ENCODE measurements around the gene CTSA. TPM values are rescaled to one million over a fixed set of nuclear protein-coding genes. Genes with fewer than 3 reads are reported as not detected.
A peak's percentile ranks its signal among the peaks of the same experiment; 100 is the strongest.

CTSA gene
- total and polyA plus RNA-seq, 9 of the 15 experiments (the other 6 are each of a cell fraction or from before 2014, with no cell fraction given): 8.8 to 61.7 (median 28.3) TPM

GRCh38 chr20:45934586-45935415, 43.7 kb downstream of the CTSA start, which contains the start of gene PCIF1:
Gene PCIF1, plus strand, starts transcription at chr20:45934683. Its CDS starts 4,317 bp downstream, at chr20:45939000.
- ATAC-seq (peak; percentile 90), DNase-seq (ENCODE audit: extremely low read depth in 1 of 4, low spot score in 3 of 4) (peak; percentile 97 to 99 (median 98)), FAIRE-seq (peak; percentile 99)
- no peaks in the 10 kb centered on the region for H3K9me1 ChIP-seq (ENCODE audit: control insufficient read depth, insufficient read depth, low read length)
- peak within 1 kb of the TSS; percentile 90 for H3K4me2 ChIP-seq (ENCODE audit: insufficient read depth, low read length)
- peaks cover 28% of the 10 kb centered on the region for H3K36me3 ChIP-seq (ENCODE audit: control insufficient read depth, insufficient read depth, low read length)
- peak within 1 kb of the TSS; percentile 99 for H3K4me3 ChIP-seq
- in situ Hi-C loops (cut with MboI) (no loop called here), intact Hi-C loops (cut with micrococcal nuclease) (loop anchor here (2.0 to 10.0 kb wide), 2 partner anchors 78 to 140 kb away; partner anchors contain the start of genes ACOT8, DNTTIP1, WFDC3 and ZSWIM3)
- ChIA-PET CTCF (ENCODE audit: low intra/inter-chr PET ratio) (no interaction called here), POLR2A (interaction anchor here (0.5 to 4.9 kb wide), 30 partner anchors 10 to 572 kb away, joined by 3 to 91 read pairs (median 4); partner anchors contain the start of genes CTSA, DNTTIP1, NEURL2 and SYS1)
- H3K79me2 ChIP-seq (ENCODE audit: control insufficient read depth, insufficient read depth, low read length): peaks cover 21% of the 10 kb centered on the region
- no peaks in the 10 kb centered on the region for H3K27me3 ChIP-seq (ENCODE audit: control insufficient read depth in 2 of 2, insufficient read depth in 2 of 2, low read length in 2 of 2)
- BruUV-seq (replicated peaks): no TSS peak
- H3K4me1 ChIP-seq (replicated peaks in 1 of 2; ENCODE audit: control insufficient read depth in 2 of 2, insufficient read depth in 2 of 2, low read length in 2 of 2): peaks cover 12 to 28% of the 10 kb centered on the region in 2 experiments; a peak in 4 of 5 replicates
- peak within 1 kb of the TSS; percentile 100 for H3K27ac ChIP-seq (ENCODE audit: extremely low read depth, low read depth, low read length)
- no peaks in the 10 kb centered on the region for H3K9me3 ChIP-seq (replicated peaks; ENCODE audit: control insufficient read depth, insufficient read depth, low read depth, low read length)
- WGBS (ENCODE audit: insufficient coverage, low coverage, missing lambda C conversion rate): under 1% methylated on average over 57 of the region's 102 CpGs
- H3K9ac ChIP-seq (ENCODE audit: insufficient read depth in 1 of 2, low read depth in 2 of 2, low read length in 2 of 2): peak within 1 kb of the TSS; percentile 100
- peak within 1 kb of the TSS; percentile 89 for H2AFZ ChIP-seq (ENCODE audit: low read depth, low read length)
- peaks cover 27% of the 10 kb centered on the region for H4K20me1 ChIP-seq (replicated peaks; ENCODE audit: control insufficient read depth, insufficient read depth, low read length)
- TF ChIP-seq XRCC3 (IDR thresholded peaks at IDR 0.05) (no peak), ZNF311 (CRISPR knock-in tag; IDR thresholded peaks at IDR 0.05) (0 out of 2 replicates have a peak, but pooled peaks have one; percentile 36), CCNT2 (IDR thresholded peaks at IDR 0.05; ENCODE audit: borderline replicate concordance, extremely low read depth, insufficient read length, low read depth, low read length) (peak; percentile 86), HMBOX1 (IDR thresholded peaks at IDR 0.05) (no peak), SP2 (IDR thresholded peaks at IDR 0.05; ENCODE audit: extremely low read depth, low read depth, low read length, poor library complexity, severe bottlenecking) (peak; percentile 59), GTF2E2 (tag; IDR thresholded peaks at IDR 0.05) (peak; percentile 93), RFX7 (CRISPR knock-in tag; IDR thresholded peaks at IDR 0.05) (no peak), PRPF4 (IDR thresholded peaks at IDR 0.05; ENCODE audit: insufficient read depth, low read depth, low read length, poor library complexity, severe bottlenecking) (peak; percentile 73), NONO (IDR thresholded peaks at IDR 0.05; ENCODE audit: low read depth in 2 of 2, low read length in 1 of 2) (peak; percentile 77 to 95; a peak in 3 of 4 replicates), ATF2 (CRISPR knock-in tag; IDR thresholded peaks at IDR 0.05) (no peak; the same call in 1 of the 2 replicates), GABPB2 (CRISPR knock-in tag; conservative IDR thresholded peaks at IDR 0.05) (no peak), ZNF764 (CRISPR knock-in tag; IDR thresholded peaks at IDR 0.05; ENCODE audit: low read depth) (no peak), RAD51 (IDR thresholded peaks at IDR 0.05; ENCODE audit: borderline replicate concordance, low read depth) (peak; percentile 86), KLF13 (tag; IDR thresholded peaks at IDR 0.05; ENCODE audit: borderline replicate concordance, low read depth) (peak; percentile 68; the same call in 1 of the 2 replicates), MTA1 (IDR thresholded peaks at IDR 0.05; ENCODE audit: borderline replicate concordance) (no peak), BRD4 (IDR thresholded peaks at IDR 0.05) (peak; percentile 93; the same call in 1 of the 2 replicates)
- TF ChIP-seq, protein P1, sequence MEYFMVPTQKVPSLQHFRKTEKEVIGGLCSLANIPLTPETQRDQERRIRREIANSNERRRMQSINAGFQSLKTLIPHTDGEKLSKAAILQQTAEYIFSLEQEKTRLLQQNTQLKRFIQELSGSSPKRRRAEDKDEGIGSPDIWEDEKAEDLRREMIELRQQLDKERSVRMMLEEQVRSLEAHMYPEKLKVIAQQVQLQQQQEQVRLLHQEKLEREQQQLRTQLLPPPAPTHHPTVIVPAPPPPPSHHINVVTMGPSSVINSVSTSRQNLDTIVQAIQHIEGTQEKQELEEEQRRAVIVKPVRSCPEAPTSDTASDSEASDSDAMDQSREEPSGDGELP (CRISPR knock-in tag; IDR thresholded peaks at IDR 0.05; ENCODE audit: borderline replicate concordance): 0 out of 2 replicates have a peak, but pooled peaks have one; percentile 65

All from K562 (cell line).